GM12872 (cell line): ENCODE data around the gene DACT3.

Experiments used
- TF ChIP-seq, protein P1 (sequence below): IDR thresholded peaks from 3 replicates; pipeline ENCODE4 v1.5.1; 2011; ENCODE audit warnings: low read depth, mild to moderate bottlenecking, low read length, moderate library complexity; ENCODE audit not compliant: insufficient read depth

DACT3 gene

DNA sequence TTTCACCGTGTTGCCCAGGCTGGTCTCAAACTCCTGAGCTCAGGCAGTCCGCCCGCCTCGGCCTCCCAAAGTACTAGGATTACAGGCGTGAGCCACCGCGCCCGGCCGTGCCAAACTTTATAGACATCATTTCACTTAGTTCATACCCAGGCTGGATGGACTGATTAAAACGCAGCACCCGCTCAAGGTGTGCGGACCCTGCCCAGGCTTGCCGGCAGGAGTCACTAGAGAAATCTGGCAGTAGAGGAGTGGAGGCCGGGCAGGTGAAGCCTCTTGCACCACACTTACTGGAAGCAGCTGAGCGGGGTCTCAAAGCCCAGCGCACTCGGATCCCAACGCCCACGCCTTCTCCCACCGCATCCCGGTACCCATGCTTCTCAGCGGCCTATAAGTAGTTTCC, 47.5 kb downstream of the DACT3 start:
- TF ChIP-seq, protein P1, sequence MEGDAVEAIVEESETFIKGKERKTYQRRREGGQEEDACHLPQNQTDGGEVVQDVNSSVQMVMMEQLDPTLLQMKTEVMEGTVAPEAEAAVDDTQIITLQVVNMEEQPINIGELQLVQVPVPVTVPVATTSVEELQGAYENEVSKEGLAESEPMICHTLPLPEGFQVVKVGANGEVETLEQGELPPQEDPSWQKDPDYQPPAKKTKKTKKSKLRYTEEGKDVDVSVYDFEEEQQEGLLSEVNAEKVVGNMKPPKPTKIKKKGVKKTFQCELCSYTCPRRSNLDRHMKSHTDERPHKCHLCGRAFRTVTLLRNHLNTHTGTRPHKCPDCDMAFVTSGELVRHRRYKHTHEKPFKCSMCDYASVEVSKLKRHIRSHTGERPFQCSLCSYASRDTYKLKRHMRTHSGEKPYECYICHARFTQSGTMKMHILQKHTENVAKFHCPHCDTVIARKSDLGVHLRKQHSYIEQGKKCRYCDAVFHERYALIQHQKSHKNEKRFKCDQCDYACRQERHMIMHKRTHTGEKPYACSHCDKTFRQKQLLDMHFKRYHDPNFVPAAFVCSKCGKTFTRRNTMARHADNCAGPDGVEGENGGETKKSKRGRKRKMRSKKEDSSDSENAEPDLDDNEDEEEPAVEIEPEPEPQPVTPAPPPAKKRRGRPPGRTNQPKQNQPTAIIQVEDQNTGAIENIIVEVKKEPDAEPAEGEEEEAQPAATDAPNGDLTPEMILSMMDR, result no peak

DNA sequence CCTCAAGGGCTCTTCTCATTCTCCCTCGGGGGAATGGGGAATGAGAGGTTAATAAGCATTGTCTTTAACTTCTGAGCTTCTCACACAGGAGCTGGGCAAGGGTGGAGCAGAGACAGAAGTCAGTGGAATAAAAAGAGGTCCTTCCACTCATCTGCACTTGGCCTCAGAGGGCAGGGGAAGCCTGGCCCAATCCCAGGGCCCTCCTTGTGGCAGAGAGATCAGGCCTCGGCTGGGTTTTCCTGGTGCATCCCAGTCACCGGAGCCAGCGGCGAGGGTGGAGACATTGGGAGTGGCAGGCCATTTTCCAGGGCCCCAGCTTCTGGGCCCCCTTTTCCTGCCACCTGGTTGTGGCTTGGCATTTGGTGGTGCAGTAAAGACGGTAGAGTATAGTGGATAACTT, 49.2 kb downstream of the DACT3 start:
- TF ChIP-seq, protein P1, result no peak

DNA sequence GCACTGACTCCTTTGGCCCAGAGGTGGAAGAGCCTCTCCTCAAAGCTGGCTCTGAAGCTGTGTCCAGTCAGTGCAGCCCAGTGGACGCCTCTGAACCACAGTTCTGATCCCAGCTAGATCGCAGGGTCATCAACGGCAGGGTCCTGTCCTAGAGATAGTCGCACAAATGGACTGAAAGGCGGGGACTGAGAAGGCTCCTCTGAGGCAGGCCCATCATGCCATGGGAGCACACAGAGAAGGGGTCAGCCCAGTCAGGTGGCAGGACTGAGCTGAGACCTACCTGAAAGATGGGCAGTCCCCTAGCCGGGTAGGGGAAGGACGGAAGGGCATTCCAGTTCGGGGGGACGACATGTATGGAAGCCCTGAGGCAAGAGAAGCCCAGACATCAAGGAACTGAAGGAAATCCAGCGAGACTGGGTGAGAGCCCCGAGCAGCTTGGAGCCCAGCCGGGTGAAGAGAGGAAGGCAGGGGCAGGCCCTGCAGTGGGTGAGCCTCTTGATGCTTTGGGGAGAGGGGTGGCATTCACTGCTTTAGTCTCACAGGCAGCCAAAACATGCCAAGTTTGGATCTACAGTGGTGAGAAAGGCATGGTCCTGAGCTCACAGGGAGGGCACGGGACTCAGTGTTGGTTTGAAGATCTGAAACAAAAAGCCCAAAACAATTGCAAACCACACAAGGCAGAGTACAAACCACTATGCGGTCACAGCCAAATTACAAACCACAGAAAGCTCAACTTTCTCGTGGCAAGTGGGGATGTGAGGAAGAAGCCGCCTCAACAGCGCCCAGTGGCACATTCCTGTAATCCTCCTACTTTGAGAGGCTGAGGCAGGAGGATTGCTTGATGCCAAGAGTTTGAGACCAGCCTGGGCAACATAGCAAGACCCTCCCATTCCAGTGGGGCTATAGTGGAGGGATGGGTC, 49.9 kb downstream of the DACT3 start:
- TF ChIP-seq, protein P1, result peak; percentile 2; the same call in 1 of the 3 replicates

DNA sequence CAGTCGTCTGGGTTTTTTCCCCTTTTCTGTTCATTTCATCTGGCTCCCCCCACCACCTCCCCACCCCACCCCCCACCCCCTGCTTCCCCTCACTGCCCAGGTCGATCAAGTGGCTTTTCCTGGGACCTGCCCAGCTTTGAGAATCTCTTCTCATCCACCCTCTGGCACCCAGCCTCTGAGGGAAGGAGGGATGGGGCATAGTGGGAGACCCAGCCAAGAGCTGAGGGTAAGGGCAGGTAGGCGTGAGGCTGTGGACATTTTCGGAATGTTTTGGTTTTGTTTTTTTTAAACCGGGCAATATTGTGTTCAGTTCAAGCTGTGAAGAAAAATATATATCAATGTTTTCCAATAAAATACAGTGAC, 50.6 kb downstream of the DACT3 start:
- TF ChIP-seq, protein P1, result no peak

DNA sequence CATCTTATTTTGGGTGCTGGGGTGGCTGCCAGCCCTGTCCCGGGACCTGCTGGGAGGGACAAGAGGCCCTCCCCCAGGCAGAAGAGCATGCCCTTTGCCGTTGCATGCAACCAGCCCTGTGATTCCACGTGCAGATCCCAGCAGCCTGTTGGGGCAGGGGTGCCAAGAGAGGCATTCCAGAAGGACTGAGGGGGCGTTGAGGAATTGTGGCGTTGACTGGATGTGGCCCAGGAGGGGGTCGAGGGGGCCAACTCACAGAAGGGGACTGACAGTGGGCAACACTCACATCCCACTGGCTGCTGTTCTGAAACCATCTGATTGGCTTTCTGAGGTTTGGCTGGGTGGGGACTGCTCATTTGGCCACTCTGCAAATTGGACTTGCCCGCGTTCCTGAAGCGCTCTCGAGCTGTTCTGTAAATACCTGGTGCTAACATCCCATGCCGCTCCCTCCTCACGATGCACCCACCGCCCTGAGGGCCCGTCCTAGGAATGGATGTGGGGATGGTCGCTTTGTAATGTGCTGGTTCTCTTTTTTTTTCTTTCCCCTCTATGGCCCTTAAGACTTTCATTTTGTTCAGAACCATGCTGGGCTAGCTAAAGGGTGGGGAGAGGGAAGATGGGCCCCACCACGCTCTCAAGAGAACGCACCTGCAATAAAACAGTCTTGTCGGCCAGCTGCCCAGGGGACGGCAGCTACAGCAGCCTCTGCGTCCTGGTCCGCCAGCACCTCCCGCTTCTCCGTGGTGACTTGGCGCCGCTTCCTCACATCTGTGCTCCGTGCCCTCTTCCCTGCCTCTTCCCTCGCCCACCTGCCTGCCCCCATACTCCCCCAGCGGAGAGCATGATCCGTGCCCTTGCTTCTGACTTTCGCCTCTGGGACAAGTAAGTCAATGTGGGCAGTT, 51.2 kb downstream of the DACT3 start:
- TF ChIP-seq, protein P1, result no peak

DNA sequence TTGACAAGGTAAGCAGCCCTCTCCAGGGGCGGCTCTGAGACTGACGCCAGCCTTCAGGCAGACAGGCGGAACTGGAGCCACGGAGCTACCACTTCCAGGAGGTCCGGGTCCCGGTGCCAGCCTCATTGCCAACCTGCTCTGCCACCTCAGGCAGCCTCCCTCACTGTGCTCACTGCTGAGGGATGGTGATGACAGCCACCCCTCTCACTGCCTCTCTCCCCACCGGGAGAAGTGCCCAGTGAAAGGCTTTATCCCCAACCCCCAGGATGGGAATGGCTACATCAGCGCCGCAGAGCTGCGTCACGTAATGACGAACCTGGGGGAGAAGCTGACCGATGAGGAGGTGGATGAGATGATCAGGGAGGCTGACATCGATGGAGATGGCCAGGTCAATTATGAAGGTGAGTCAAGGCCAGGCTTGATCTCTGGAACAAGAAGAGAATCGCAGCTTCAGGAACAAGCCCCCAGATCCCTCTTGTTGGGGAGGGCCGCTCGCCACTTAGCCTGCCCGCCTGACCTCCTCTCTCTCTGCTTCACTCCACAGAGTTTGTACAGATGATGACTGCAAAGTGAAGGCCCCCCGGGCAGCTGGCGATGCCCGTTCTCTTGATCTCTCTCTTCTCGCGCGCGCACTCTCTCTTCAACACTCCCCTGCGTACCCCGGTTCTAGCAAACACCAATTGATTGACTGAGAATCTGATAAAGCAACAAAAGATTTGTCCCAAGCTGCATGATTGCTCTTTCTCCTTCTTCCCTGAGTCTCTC, 52.2 kb downstream of the DACT3 start:
- TF ChIP-seq, protein P1, result no peak
